Measurements from ENCODE around the gene TRPT1. TPM values are rescaled to one million over a fixed set of nuclear protein-coding genes. Genes with fewer than 3 reads are reported as not detected.

Gene TRPT1
- total and polyA plus RNA-seq, 2 experiments from 2014 or later, result 50.7 to 66.0 TPM

DNA sequence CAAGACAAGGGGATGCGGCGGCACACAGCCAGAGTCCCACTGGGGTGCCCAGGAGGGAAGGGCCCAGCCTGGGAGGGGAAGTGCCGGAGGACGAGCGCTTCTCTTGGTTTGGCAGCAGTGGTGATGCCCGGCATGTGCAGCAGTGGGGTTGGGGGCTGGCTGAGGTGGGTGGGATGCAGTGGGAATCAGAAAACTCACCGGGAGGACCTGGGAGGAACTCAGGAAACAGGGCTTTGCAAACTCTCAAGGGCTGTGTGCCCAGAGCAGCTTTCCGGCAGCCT is 16.5 kb downstream of the TRPT1 start:
- 94 to 100% methylated on average over 6 to 8 of the region's 8 CpGs for WGBS, 2 experiments (ENCODE audit: low coverage in 1 of 2, low lambda C conversion rate in 2 of 2, missing lambda C conversion rate in 2 of 2)
- H4K20me1 ChIP-seq (ENCODE audit: insufficient read depth), result no peaks in the 10 kb centered on the region
- no peak overlapping the region for H3K4me3 ChIP-seq
- in situ Hi-C loops (cut with MboI), result no loop called here
- no peaks in the 10 kb centered on the region for H3K9me3 ChIP-seq (ENCODE audit: low read depth)
- no peak overlapping the region for H3K27ac ChIP-seq
- no peak overlapping the region for H2AFZ ChIP-seq
- H3K9ac ChIP-seq, result no peak overlapping the region
- peaks cover 10% of the 10 kb centered on the region for H3K4me1 ChIP-seq (ENCODE audit: insufficient read depth)
- no peaks in the 10 kb centered on the region for H3K27me3 ChIP-seq (replicated peaks; ENCODE audit: insufficient read depth)
- no peak overlapping the region for H3K4me2 ChIP-seq (ENCODE audit: unreplicated experiment)
- H3K79me2 ChIP-seq (ENCODE audit: insufficient read depth), result no peaks in the 10 kb centered on the region
- H3F3A ChIP-seq (ENCODE audit: insufficient read depth), result peaks cover 13% of the 10 kb centered on the region
- H3K36me3 ChIP-seq (ENCODE audit: low read depth), result no peaks in the 10 kb centered on the region
- no peak for TF ChIP-seq EZH2 (IDR thresholded peaks at IDR 0.05; ENCODE audit: insufficient read depth, poor library complexity, severe bottlenecking)
- no peak for TF ChIP-seq EZH2phosphoT487 (IDR thresholded peaks at IDR 0.05; ENCODE audit: insufficient read depth, low read depth)
- H3K9me2 ChIP-seq (ENCODE audit: insufficient read depth), result no peaks in the 10 kb centered on the region
- DNase-seq, result no peak

DNA sequence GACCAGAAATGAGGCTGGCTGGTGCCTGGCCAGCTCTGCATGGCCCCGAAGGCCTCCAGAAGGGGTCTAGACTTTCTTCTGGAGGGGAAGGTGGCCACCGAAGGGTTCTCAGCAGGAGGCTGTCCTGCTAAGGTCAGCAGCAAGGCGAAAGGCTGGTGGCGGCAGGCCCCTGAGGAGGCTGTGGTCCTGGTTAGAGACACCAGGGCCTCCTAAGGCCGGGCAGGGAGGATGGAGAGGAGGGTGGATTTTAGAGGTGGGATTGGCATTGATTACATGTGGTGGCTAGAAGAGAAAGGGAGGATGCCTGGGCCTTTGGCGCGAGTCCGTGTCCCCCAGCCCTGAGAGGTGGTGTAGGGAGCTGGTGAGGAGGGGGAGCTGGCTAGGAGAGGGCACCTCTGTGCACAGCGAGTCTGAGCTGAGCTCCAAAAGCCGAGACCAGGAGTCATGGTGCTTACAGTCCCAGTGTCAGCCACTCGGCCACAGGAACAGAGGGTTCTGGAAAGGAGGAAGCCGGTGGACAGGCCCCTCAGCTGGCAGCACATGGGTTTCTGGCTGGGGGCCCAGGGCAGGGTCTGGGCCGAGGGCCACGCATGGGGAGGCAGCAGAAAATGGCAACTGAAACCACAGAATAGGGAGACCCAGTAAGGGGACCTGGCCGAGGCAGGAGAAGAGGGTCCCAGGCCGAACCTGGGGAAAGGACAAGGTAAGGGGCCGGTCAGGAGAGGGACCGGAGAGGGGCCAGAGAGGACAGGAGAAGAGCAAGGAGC is 17.0 kb downstream of the TRPT1 start:
- no peak for TF ChIP-seq EZH2 (IDR thresholded peaks at IDR 0.05; ENCODE audit: insufficient read depth, poor library complexity, severe bottlenecking)
- Histone ChIP-seq H2AFZ (no peak overlapping the region), H3K79me2 (ENCODE audit: insufficient read depth) (no peaks in the 10 kb centered on the region), H4K20me1 (ENCODE audit: insufficient read depth) (no peaks in the 10 kb centered on the region), H3K9ac (no peak overlapping the region), H3K4me3 (no peak overlapping the region), H3K9me2 (ENCODE audit: insufficient read depth) (no peaks in the 10 kb centered on the region), H3K9me3 (ENCODE audit: low read depth) (no peaks in the 10 kb centered on the region), H3F3A (ENCODE audit: insufficient read depth) (peaks cover 8% of the 10 kb centered on the region), H3K27me3 (replicated peaks; ENCODE audit: insufficient read depth) (no peaks in the 10 kb centered on the region), H3K4me1 (ENCODE audit: insufficient read depth) (peaks cover 13% of the 10 kb centered on the region), H3K36me3 (ENCODE audit: low read depth) (no peaks in the 10 kb centered on the region), H3K27ac (no peak overlapping the region), H3K4me2 (ENCODE audit: unreplicated experiment) (no peak overlapping the region)
- in situ Hi-C loops (cut with MboI), result no loop called here
- no peak for DNase-seq
- 86 to 87% methylated on average over 18 of the region's 18 CpGs for WGBS, 2 experiments (ENCODE audit: low coverage in 1 of 2, low lambda C conversion rate in 2 of 2, missing lambda C conversion rate in 2 of 2)

DNA sequence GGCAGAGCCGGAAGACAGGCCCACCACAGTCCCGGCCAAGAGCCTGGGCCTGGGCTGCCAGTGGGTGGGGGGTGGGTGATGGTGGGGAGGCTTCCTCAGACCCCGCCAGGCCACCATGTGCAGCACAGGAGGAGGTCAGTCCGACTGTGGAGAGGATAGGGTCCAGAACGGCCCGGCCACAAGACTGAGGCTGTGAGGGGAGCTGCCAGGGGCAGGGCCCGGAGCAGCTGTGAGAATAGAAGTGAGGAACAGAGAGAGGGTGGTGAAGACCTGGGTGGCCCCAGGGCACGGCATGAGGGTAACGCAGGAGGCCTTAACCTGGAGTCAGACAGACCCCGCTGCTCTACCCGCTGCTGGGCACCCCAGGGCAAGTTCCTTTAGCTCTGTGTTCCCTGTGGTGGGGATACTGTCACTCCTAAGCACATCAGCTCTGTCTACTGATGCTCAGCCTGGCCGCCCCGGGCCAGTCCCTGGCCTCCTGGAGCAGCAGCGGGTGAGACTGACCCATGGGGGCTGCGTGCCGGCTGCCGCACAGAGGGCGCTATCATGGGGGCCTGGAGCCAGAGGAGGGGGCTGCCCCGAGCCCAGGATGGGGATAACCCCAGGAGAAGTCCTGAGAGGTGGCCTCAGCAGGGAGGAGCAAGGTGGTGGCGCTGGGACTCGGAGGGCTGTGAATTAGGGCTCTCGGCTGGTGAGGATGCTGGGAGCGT is 17.7 kb downstream of the TRPT1 start:
- Histone ChIP-seq H2AFZ (peak overlapping the region; percentile 49), H3K27ac (peak overlapping the region; percentile 59), H3K9me2 (ENCODE audit: insufficient read depth) (no peaks in the 10 kb centered on the region), H3K9ac (peak overlapping the region; percentile 70), H3K4me3 (no peak overlapping the region), H3K9me3 (ENCODE audit: low read depth) (no peaks in the 10 kb centered on the region), H4K20me1 (ENCODE audit: insufficient read depth) (no peaks in the 10 kb centered on the region), H3K79me2 (ENCODE audit: insufficient read depth) (no peaks in the 10 kb centered on the region), H3K4me2 (ENCODE audit: unreplicated experiment) (peak overlapping the region; percentile 45), H3K27me3 (replicated peaks; ENCODE audit: insufficient read depth) (no peaks in the 10 kb centered on the region), H3K4me1 (ENCODE audit: insufficient read depth) (peaks cover 13% of the 10 kb centered on the region), H3K36me3 (ENCODE audit: low read depth) (no peaks in the 10 kb centered on the region), H3F3A (ENCODE audit: insufficient read depth) (peaks cover 3% of the 10 kb centered on the region; the same call in 1 of the 2 replicates)
- no peak for TF ChIP-seq EZH2 (IDR thresholded peaks at IDR 0.05; ENCODE audit: insufficient read depth, poor library complexity, severe bottlenecking)
- no peak for TF ChIP-seq EZH2phosphoT487 (IDR thresholded peaks at IDR 0.05; ENCODE audit: insufficient read depth, low read depth)
- WGBS, 2 experiments (ENCODE audit: low coverage in 1 of 2, low lambda C conversion rate in 2 of 2, missing lambda C conversion rate in 2 of 2), result 71 to 84% methylated on average over 18 to 23 of the region's 23 CpGs
- in situ Hi-C loops (cut with MboI), result no loop called here
- no peak for DNase-seq

DNA sequence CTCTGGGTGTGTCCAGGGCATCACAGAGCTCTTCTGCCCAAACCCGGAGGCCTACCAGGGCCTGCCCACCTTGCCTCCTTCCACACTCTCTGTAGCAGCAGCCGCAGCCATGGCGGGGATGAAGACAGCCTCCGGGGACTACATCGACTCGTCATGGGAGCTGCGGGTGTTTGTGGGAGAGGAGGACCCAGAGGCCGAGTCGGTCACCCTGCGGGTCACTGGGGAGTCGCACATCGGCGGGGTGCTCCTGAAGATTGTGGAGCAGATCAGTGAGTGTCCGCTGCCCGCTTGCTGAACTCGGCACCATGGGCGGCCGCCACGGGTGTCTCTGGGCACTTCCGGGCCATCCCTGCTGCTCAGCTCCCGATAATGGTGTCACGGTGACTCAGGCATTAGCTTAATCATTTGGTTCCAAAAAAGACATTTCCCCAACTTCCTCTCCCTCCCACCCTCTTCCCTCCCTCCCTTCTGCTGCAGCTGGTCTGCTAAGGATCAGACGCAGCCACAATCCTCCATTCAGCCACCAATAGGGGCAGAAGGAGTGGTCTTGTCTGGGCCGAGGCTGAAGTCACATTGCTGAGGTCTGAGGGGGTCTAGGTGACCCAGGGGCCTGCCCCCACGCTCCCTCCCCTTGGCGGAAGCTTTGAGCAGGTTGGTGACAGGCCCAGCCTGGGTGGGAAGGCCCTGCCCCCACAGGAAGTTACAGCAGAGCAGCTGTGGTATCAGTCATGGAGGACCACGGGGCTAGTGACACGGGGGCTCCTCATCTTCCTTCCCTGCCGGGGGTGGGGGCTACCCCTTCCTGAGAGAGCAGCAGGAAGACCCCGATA is 18.5 kb downstream of the TRPT1 start:
- DNase-seq, result peak; percentile 90
- in situ Hi-C loops (cut with MboI), result no loop called here
- H3K4me1 ChIP-seq (ENCODE audit: insufficient read depth), result peaks cover 13% of the 10 kb centered on the region
- peak overlapping the region; percentile 45 for H3K4me2 ChIP-seq (ENCODE audit: unreplicated experiment)
- H3K27ac ChIP-seq, result peak overlapping the region; percentile 59
- no peaks in the 10 kb centered on the region for H3K36me3 ChIP-seq (ENCODE audit: low read depth)
- no peaks in the 10 kb centered on the region for H4K20me1 ChIP-seq (ENCODE audit: insufficient read depth)
- no peaks in the 10 kb centered on the region for H3K9me2 ChIP-seq (ENCODE audit: insufficient read depth)
- 41 to 43% methylated on average over 25 to 30 of the region's 30 CpGs for WGBS, 2 experiments (ENCODE audit: low coverage in 1 of 2, low lambda C conversion rate in 2 of 2, missing lambda C conversion rate in 2 of 2)
- peak overlapping the region; percentile 36; the same call in 1 of the 2 replicates for H3K4me3 ChIP-seq
- TF ChIP-seq EZH2phosphoT487 (IDR thresholded peaks at IDR 0.05; ENCODE audit: insufficient read depth, low read depth), result no peak
- no peak for TF ChIP-seq EZH2 (IDR thresholded peaks at IDR 0.05; ENCODE audit: insufficient read depth, poor library complexity, severe bottlenecking)
- H3K27me3 ChIP-seq (replicated peaks; ENCODE audit: insufficient read depth), result no peaks in the 10 kb centered on the region
- no peaks in the 10 kb centered on the region for H3K9me3 ChIP-seq (ENCODE audit: low read depth)
- peak overlapping the region; percentile 70 for H3K9ac ChIP-seq
- peaks cover 6% of the 10 kb centered on the region for H3F3A ChIP-seq (ENCODE audit: insufficient read depth)
- peak overlapping the region; percentile 49 for H2AFZ ChIP-seq
- H3K79me2 ChIP-seq (ENCODE audit: insufficient read depth), result no peaks in the 10 kb centered on the region

Data from GM23248 (cell line).